Uterus (tissue), 4 donors: Measurements from ENCODE around the gene PLA2G6. TPM values are rescaled to one million over a fixed set of nuclear protein-coding genes. Genes with fewer than 3 reads are reported as not detected.
A peak's percentile ranks its signal among the peaks of the same experiment; 100 is the strongest.

Source experiments
- DNase-seq, 2 donors: peaks; one replicate each; pipeline ENCODE4 v3.0.0-alpha.2; 2019 to 2020
- H3K27ac ChIP-seq, 2 donors: fragments of 200-600 bp; sonication (generic); 1 replicate in 1 of 2; 2 replicates in 1 of 2; pipeline ENCODE4 v1.5.1; 2016 to 2018
- H3K27me3 ChIP-seq, 2 donors: fragments of 200-600 bp; sonication (generic); one replicate each; pipeline ENCODE4 v1.5.1; 2018 to 2019; ENCODE audit warnings: control low read depth in 1 of 2
- H3K36me3 ChIP-seq, 2 donors: fragments of 200-600 bp; sonication (generic); one replicate each; pipeline ENCODE4 v1.5.1; 2019; ENCODE audit warnings: control low read depth in 1 of 2
- H3K4me1 ChIP-seq, 2 donors: fragments of 200-600 bp; sonication (generic); one replicate each; pipeline ENCODE4 v1.5.1; 2018 to 2019; ENCODE audit warnings: control low read depth in 1 of 2
- H3K4me3 ChIP-seq, 2 donors: fragments of 200-600 bp; sonication (generic); 1 replicate in 1 of 2; 2 replicates in 1 of 2; pipeline ENCODE4 v1.5.1; 2018 to 2019; ENCODE audit warnings: mild to moderate bottlenecking in 1 of 2
- H3K9me3 ChIP-seq, 2 donors: fragments of 200-600 bp; sonication (generic); one replicate each; pipeline ENCODE4 v1.5.1; 2019; ENCODE audit warnings: control low read depth in 1 of 2
- CTCF ChIP-seq, 4 experiments: fragments of 200-600 bp in 2 of 4; fragments of 450-650 bp in 2 of 4; sonication (generic) in 2 of 4; IDR thresholded peaks; one replicate each; pipeline ENCODE4 v1.5.1; 2016 to 2019; ENCODE audit warnings: antibody characterized with exemption in 4 of 4, mild to moderate bottlenecking in 2 of 4, moderate library complexity in 1 of 4
- POLR2A ChIP-seq, 2 donors: fragments of 450-650 bp; IDR thresholded peaks; one replicate each; pipeline ENCODE4 v1.6.1; 2016; ENCODE audit warnings: antibody characterized with exemption in 2 of 2, mild to moderate bottlenecking in 1 of 2, moderate library complexity in 1 of 2
- intact Hi-C: fragments of 100-400 bp; cut with DNase I; formaldehyde crosslinking; loops from one replicate; pipeline ENCODE4 v1.15.1; 2023; ENCODE audit warnings: low total_unique reads
- total RNA-seq, 4 donors: library from RNA; depleted of rRNA in 3 of 4; stranded (reverse); fragments of >200 nt in 3 of 4; gene quantifications; one replicate each; pipeline versions ENCODE4 v1.1.0 to v1.2.4, GENCODE V29; 2014 to 2023
- donor health status: DM: yes; HTN: yes; CAD: no.

The PLA2G6 gene
- total RNA-seq, 4 donors from 2014 or later, result 8.7 to 50.9 (median 34.5) TPM

GRCh38 chr22:38228326-38228872 is 46.8 kb upstream of the PLA2G6 start:
- H3K9me3 ChIP-seq, result no peaks in the 10 kb centered on the region
- no peaks in the 10 kb centered on the region for H3K4me1 ChIP-seq
- intact Hi-C loops, result loop anchor here (10.0 kb wide), 1 partner anchor 104 kb away; no protein-coding TSS in a partner anchor
- TF ChIP-seq CTCF (IDR thresholded peaks at IDR 0.05) (no peak), POLR2A (IDR thresholded peaks at IDR 0.05) (no peak)
- no peaks in the 10 kb centered on the region for H3K27me3 ChIP-seq
- peak overlapping the region; percentile 68 to 81 for H3K27ac ChIP-seq
- no peak overlapping the region for H3K4me3 ChIP-seq
- no peaks in the 10 kb centered on the region for H3K36me3 ChIP-seq
- no peak for DNase-seq

- Histone ChIP-seq H3K9me3 (no peaks in the 10 kb centered on the region), H3K4me1 (no peaks in the 10 kb centered on the region), H3K27ac (peak overlapping the region in 1 of 2 donors; percentile 81), H3K36me3 (no peaks in the 10 kb centered on the region), H3K27me3 (no peaks in the 10 kb centered on the region), H3K4me3 (no peak overlapping the region)
- DNase-seq, result no peak
- intact Hi-C loops, result loop anchor here (10.0 kb wide), 1 partner anchor 102 kb away; no protein-coding TSS in a partner anchor
- no peak for TF ChIP-seq CTCF (IDR thresholded peaks at IDR 0.05)
These were observed 45.4 kb upstream of the PLA2G6 start for GRCh38 chr22:38226853-38227649.

- Histone ChIP-seq H3K27me3 (no peaks in the 10 kb centered on the region), H3K4me3 (no peak overlapping the region), H3K4me1 (peaks cover 0 to 14% of the 10 kb centered on the region in 2 donors), H3K36me3 (no peaks in the 10 kb centered on the region), H3K27ac (no peak overlapping the region), H3K9me3 (no peaks in the 10 kb centered on the region)
- intact Hi-C loops, result loop anchor here (10.0 kb wide), 1 partner anchor 99 kb away; no protein-coding TSS in a partner anchor
- no peak for DNase-seq
- no peak for TF ChIP-seq POLR2A (IDR thresholded peaks at IDR 0.05)
- TF ChIP-seq CTCF (IDR thresholded peaks at IDR 0.05), result no peak
These were observed 41.8 kb upstream of the PLA2G6 start for GRCh38 chr22:38223289-38223960.

GRCh38 chr22:38222797-38223119 is 41.1 kb upstream of the PLA2G6 start:
- H3K27me3 ChIP-seq, result no peaks in the 10 kb centered on the region
- no peak for DNase-seq
- H3K9me3 ChIP-seq, result no peaks in the 10 kb centered on the region
- no peak overlapping the region for H3K27ac ChIP-seq
- no peaks in the 10 kb centered on the region for H3K36me3 ChIP-seq
- peaks cover 0 to 20% of the 10 kb centered on the region in 2 donors for H3K4me1 ChIP-seq
- TF ChIP-seq POLR2A (IDR thresholded peaks at IDR 0.05) (no peak), CTCF (IDR thresholded peaks at IDR 0.05) (no peak)
- H3K4me3 ChIP-seq, result no peak overlapping the region
- intact Hi-C loops, result loop anchor here (10.0 kb wide), 1 partner anchor 98 kb away; no protein-coding TSS in a partner anchor
